NB4 (cell line): ENCODE data around the gene BACH2.

Experiments
- DNase-seq: peaks from one replicate; pipeline ENCODE4 v3.0.0; 2010; ENCODE audit warnings: low read depth
- H3K4me3 ChIP-seq: one replicate; pipeline ENCODE4 v1.5.1; 2011; ENCODE audit warnings: mild to moderate bottlenecking, low read depth, low read length, moderate library complexity
- CTCF ChIP-seq: IDR thresholded peaks from one replicate; pipeline ENCODE4 v1.5.1; 2012; ENCODE audit warnings: low read depth, low read length
- MAX ChIP-seq: IDR thresholded peaks from 2 replicates; pipeline ENCODE4 v1.6.1; 2011; ENCODE audit warnings: low read depth, low read length
- MYC ChIP-seq: IDR thresholded peaks from 2 replicates; pipeline ENCODE4 v1.6.1; 2011; ENCODE audit warnings: low read depth, low read length
- POLR2A ChIP-seq: IDR thresholded peaks from 2 replicates; pipeline ENCODE4 v1.6.1; 2011; ENCODE audit warnings: mild to moderate bottlenecking; ENCODE audit not compliant: insufficient read length; ENCODE audit errors: extremely low read depth

Gene BACH2

GRCh38 chr6:89977808-89978748, 318.6 kb downstream of the BACH2 start:
- TF ChIP-seq MAX (no peak), MYC (no peak), POLR2A (no peak), CTCF (no peak)
- H3K4me3 ChIP-seq: no peak overlapping the region
- DNase-seq: no peak

GRCh38 chr6:89976694-89977020, 320.0 kb downstream of the BACH2 start:
- DNase-seq: no peak
- no peak overlapping the region for H3K4me3 ChIP-seq
- TF ChIP-seq POLR2A (no peak), MAX (no peak), MYC (no peak), CTCF (no peak)

- no peak for DNase-seq
- H3K4me3 ChIP-seq: no peak overlapping the region
- no peak for TF ChIP-seq MYC
- no peak for TF ChIP-seq MAX
- no peak for TF ChIP-seq POLR2A
- no peak for TF ChIP-seq CTCF
Measured at GRCh38 chr6:89975991-89976693, 320.5 kb downstream of the BACH2 start.

- DNase-seq: no peak
- TF ChIP-seq MYC: no peak
- no peak for TF ChIP-seq MAX
- TF ChIP-seq POLR2A: no peak
- TF ChIP-seq CTCF: no peak
- H3K4me3 ChIP-seq: no peak overlapping the region
Measured at GRCh38 chr6:89975366-89975765, 321.3 kb downstream of the BACH2 start.

GRCh38 chr6:89974834-89975233, 321.8 kb downstream of the BACH2 start:
- no peak for DNase-seq
- no peak for TF ChIP-seq MYC
- TF ChIP-seq POLR2A: no peak
- no peak for TF ChIP-seq CTCF
- TF ChIP-seq MAX: no peak

More at GRCh38 chr6:89974834-89975233, 321.8 kb downstream of the BACH2 start:
- no peak overlapping the region for H3K4me3 ChIP-seq
